SU-DHL-6 (cell line): Measurements from ENCODE around the gene HINFP.

Experiments
- H2AFZ ChIP-seq: fragments of 200-600 bp; sonication (generic); 2 replicates; pipeline ENCODE4 v1.6.1; 2014; ENCODE audit warnings: low read depth, mild to moderate bottlenecking, moderate library complexity, mixed read lengths, antibody characterized with exemption, low read length; ENCODE audit not compliant: severe bottlenecking
- H3F3A ChIP-seq: fragments of 200-600 bp; shearing (Covaris generic); 2 replicates; pipeline ENCODE4 v1.6.0; 2016; ENCODE audit warnings: antibody characterized with exemption, mild to moderate bottlenecking; ENCODE audit not compliant: insufficient read depth
- H3K27ac ChIP-seq: fragments of 200-600 bp; sonication (generic); 2 replicates; pipeline ENCODE4 v1.5.1; 2016; ENCODE audit warnings: low read depth, mild to moderate bottlenecking, low read length, moderate library complexity, mixed read lengths
- H3K27me3 ChIP-seq: fragments of 200-600 bp; sonication (generic), shearing (Covaris generic); 2 replicates; pipeline ENCODE4 v1.6.0; 2014; ENCODE audit warnings: mild to moderate bottlenecking, low read length
- H3K36me3 ChIP-seq: fragments of 200-600 bp; sonication (generic); 2 replicates; pipeline ENCODE4 v1.6.1; 2014; ENCODE audit warnings: mild to moderate bottlenecking, low read length, mixed read lengths
- H3K4me2 ChIP-seq: fragments of 300-600, 200-600 bp; shearing (Covaris generic), sonication (generic); 2 replicates; pipeline ENCODE4 v1.6.0; 2014; ENCODE audit warnings: low read length, low read depth, mild to moderate bottlenecking; ENCODE audit not compliant: poor library complexity, severe bottlenecking
- H3K4me3 ChIP-seq: fragments of 200-600 bp; sonication (generic); 2 replicates; pipeline ENCODE4 v1.5.1; 2014; ENCODE audit warnings: antibody characterized with exemption, low read length, mild to moderate bottlenecking, mixed read lengths; ENCODE audit not compliant: insufficient read depth, poor library complexity, severe bottlenecking
- H3K79me2 ChIP-seq: fragments of 200-600 bp; sonication (generic); 2 replicates; pipeline ENCODE4 v1.6.1; 2014; ENCODE audit warnings: mild to moderate bottlenecking, low read length, moderate library complexity; ENCODE audit not compliant: insufficient read depth
- H3K9ac ChIP-seq: fragments of 200-600 bp; sonication (generic); 2 replicates; pipeline ENCODE4 v1.7.0; 2014; ENCODE audit warnings: mild to moderate bottlenecking, low read length
- H3K9me2 ChIP-seq: fragments of 200-600 bp; sonication (generic); replicated peaks from 2 replicates; pipeline ENCODE4 v1.6.1; 2014; ENCODE audit warnings: low read length; ENCODE audit not compliant: insufficient read depth
- H3K9me3 ChIP-seq: fragments of 200-600 bp; sonication (generic); 2 replicates; pipeline ENCODE4 v1.6.1; 2014; ENCODE audit warnings: low read length, mixed read lengths; ENCODE audit not compliant: insufficient read depth
- H4K20me1 ChIP-seq: fragments of 200-600 bp; sonication (generic); 2 replicates; pipeline ENCODE4 v1.6.1; 2014; ENCODE audit warnings: low read depth, mild to moderate bottlenecking, antibody characterized with exemption, low read length, moderate library complexity, mixed read lengths
- CTCF ChIP-seq: fragments of 200-600 bp; sonication (generic); IDR thresholded peaks from one replicate; pipeline ENCODE4 v1.5.1; 2017; ENCODE audit warnings: antibody characterized with exemption, mild to moderate bottlenecking, low read length, moderate library complexity; ENCODE audit not compliant: insufficient read depth, poor library complexity, severe bottlenecking
- EZH2phosphoT487 ChIP-seq: fragments of 200-600 bp; sonication (generic), shearing (Covaris generic); conservative IDR thresholded peaks from 2 replicates; pipeline ENCODE4 v1.6.1; 2018; ENCODE audit warnings: mild to moderate bottlenecking, antibody characterized with exemption, low read length, moderate library complexity, mixed read lengths

The HINFP gene

DNA sequence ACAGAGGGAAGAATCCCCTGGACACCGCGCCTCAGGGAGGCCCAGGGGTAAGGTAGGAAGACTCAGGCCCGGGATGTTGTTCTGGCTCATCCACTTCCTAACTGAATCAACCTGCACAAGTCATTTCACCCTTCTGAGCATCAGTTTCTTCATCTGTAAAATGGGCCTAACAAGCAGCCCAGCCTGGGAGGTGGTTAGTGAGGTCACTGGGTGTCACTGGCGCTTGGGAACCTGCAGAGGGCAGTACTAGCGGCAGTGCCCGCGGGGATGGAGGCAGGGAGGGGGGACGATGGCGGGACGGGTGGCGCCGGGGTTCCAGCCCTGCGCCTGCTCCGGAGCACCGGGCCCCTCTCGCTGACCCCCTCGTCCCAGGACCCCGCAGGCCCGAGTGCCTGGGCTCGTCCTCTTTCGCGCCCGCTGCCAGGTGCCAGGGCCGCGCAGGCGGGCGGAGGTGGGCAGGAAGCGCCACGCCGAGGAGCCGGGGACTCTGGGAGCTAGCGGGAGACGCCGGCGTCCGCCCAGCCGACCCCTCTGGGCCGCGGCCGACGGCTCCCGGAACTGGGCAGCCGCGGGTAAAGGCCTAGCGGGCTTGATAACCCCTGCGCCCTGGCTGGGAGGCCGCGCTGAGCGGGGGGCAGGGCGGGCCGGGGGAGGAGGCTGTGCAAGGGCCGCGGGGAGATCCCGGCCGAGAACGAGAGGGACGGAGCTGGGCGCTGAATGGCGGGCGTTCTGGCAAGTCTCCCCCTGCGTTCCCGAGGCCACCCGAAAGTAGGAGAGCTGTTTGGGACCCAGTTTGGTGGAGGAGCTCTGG, 47.3 kb downstream of the HINFP start, which contains the start of gene NLRX1:
NLRX1 (plus strand) TSS at position 255 of the 811 bp plus-strand sequence. CDS start 2,679 bp downstream, outside the sequence.
- Histone ChIP-seq H3K4me2 (peak within 1 kb of the TSS; percentile 89), H3K36me3 (no peaks in the 10 kb centered on the region), H3K27ac (peak within 1 kb of the TSS; percentile 33; the same call in 1 of the 2 replicates), H2AFZ (peak within 1 kb of the TSS; percentile 98), H3K9ac (peak within 1 kb of the TSS; percentile 83), H3K4me3 (peak within 1 kb of the TSS; percentile 66), H3F3A (no peaks in the 10 kb centered on the region), H3K27me3 (no peaks in the 10 kb centered on the region), H3K9me2 (no peaks in the 10 kb centered on the region), H3K79me2 (no peaks in the 10 kb centered on the region), H4K20me1 (no peaks in the 10 kb centered on the region), H3K9me3 (no peaks in the 10 kb centered on the region)
- TF ChIP-seq CTCF (peak; percentile 83), EZH2phosphoT487 (no peak)

DNA sequence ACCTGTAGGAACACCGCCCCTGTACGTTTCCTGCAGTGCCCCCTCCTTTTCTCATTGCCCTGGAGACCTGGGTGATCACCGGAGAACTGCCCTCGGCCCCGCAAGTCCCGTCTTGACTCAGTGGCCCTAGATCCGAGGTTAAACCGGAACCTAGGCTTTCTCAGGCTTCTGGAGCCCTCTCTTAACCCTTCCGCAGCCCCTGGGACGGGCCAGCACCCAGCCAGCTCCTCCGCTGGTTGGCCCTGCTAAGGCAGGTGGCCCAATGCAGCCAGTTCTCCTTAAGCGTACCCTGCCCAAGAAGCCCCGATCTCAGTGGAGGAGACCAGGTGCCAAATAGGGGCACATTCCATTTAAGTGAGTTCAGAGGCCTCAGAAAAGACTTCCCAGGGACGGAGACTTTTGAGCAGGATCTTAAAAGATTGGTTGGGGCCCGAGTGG, 47.9 kb downstream of the HINFP start:
- Histone ChIP-seq H3K9me2 (no peaks in the 10 kb centered on the region), H3K79me2 (no peaks in the 10 kb centered on the region), H3K27me3 (no peaks in the 10 kb centered on the region), H3K27ac (no peak overlapping the region; the same call in 1 of the 2 replicates), H3K4me2 (peak overlapping the region; percentile 89), H2AFZ (peak overlapping the region; percentile 98), H3F3A (no peaks in the 10 kb centered on the region), H3K9me3 (no peaks in the 10 kb centered on the region), H3K36me3 (no peaks in the 10 kb centered on the region), H3K9ac (peak overlapping the region; percentile 83), H3K4me3 (peak overlapping the region; percentile 66), H4K20me1 (no peaks in the 10 kb centered on the region)
- TF ChIP-seq CTCF (no peak), EZH2phosphoT487 (no peak)

DNA sequence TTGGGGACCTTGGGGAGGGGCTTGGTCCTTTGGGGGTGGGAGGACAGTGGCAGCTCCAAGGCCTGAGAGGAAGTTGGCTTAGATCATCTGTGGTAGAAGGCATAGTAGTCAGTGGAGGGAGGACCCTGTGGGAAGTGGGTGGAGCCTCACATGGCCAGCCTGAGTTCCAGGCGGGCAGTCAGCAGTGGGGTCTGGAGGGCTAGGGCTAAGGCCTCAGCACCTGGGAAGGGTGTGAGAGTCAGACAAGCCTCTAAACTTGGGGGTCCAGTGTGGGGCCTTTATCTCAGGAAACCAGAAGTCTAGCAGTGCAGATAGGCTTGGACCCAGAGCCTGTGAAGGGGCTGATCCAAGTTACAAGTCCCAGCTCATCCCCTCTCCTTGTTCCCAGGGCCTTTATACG, 51.1 kb downstream of the HINFP start:
- Histone ChIP-seq H3K4me3 (no peak overlapping the region), H3F3A (no peaks in the 10 kb centered on the region), H3K27me3 (no peaks in the 10 kb centered on the region), H3K79me2 (no peaks in the 10 kb centered on the region), H4K20me1 (no peaks in the 10 kb centered on the region), H3K9me2 (no peaks in the 10 kb centered on the region), H3K27ac (no peak overlapping the region), H3K9ac (no peak overlapping the region), H3K9me3 (no peaks in the 10 kb centered on the region), H3K4me2 (no peak overlapping the region), H2AFZ (no peak overlapping the region), H3K36me3 (no peaks in the 10 kb centered on the region)
- TF ChIP-seq CTCF, result no peak
- no peak for TF ChIP-seq EZH2phosphoT487
